Neural crest cell (in vitro differentiated cells): ENCODE results near the gene LTBP1. TPM values are rescaled to one million over a fixed set of nuclear protein-coding genes. Genes with fewer than 3 reads are reported as not detected.

ENCODE experiments used
- DNase-seq: peaks from one replicate; pipeline ENCODE4 v3.0.0; 2021; ENCODE audit warnings: low read depth, mixed read lengths, low spot score
- H3K27ac Mint-ChIP-seq: one replicate; pipeline ENCODE4 v1.8.0; 2021; ENCODE audit warnings: mild to moderate bottlenecking, mixed read lengths; ENCODE audit not compliant: unreplicated experiment
- H3K27me3 Mint-ChIP-seq: 2 replicates; pipeline ENCODE4 v1.8.0; 2021; ENCODE audit warnings: low read depth, mild to moderate bottlenecking, mixed read lengths
- H3K36me3 Mint-ChIP-seq: 2 replicates; pipeline ENCODE4 v1.8.0; 2021; ENCODE audit warnings: low read depth, mild to moderate bottlenecking, mixed read lengths
- H3K4me1 Mint-ChIP-seq: 2 replicates; pipeline ENCODE4 v1.8.0; 2021; ENCODE audit warnings: mixed read lengths
- H3K4me3 Mint-ChIP-seq: one replicate; pipeline ENCODE4 v1.8.0; 2021; ENCODE audit warnings: mild to moderate bottlenecking, mixed read lengths
- H3K9me3 Mint-ChIP-seq: 2 replicates; pipeline ENCODE4 v1.8.0; 2021; ENCODE audit warnings: mixed read lengths
- CTCF ChIP-seq: fragments of 200-600 bp; sonication (generic); conservative IDR thresholded peaks from 2 replicates; pipeline ENCODE4 v1.5.0; 2021; ENCODE audit warnings: antibody characterized with exemption, mild to moderate bottlenecking
- total RNA-seq: library from RNA; stranded (reverse); gene quantifications from 2 replicates; pipeline ENCODE4 v1.2.1, GENCODE V29; 2021

LTBP1 gene
- total RNA-seq, 1 donor from 2014 or later = 30.2 TPM

DNA sequence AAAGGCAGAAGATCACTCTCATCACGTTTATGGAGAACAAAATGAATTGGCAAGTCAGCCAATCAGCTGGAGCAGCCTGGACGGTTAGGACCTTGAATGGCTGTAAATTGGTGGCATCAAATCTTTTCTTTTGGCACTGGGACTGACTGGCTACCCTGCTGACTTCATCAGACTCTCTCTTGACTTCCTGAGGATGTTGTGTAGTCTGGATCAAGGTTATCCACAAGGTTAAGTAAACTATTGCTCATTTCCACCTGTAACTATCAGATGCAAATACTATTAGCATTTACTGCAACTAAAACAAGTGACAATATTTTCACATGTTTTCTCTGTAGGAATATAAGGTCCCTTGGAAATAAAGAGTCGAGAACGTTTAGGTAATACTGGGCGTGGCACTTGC, 395.4 kb downstream of the LTBP1 start:
- Mint-ChIP-seq H3K4me1 (no peaks in the 10 kb centered on the region), H3K36me3 (no peaks in the 10 kb centered on the region), H3K4me3 (no peak overlapping the region), H3K27me3 (no peaks in the 10 kb centered on the region), H3K9me3 (no peaks in the 10 kb centered on the region), H3K27ac (no peak overlapping the region)
- no peak for TF ChIP-seq CTCF
- no peak for DNase-seq

- DNase-seq = no peak
- no peaks in the 10 kb centered on the region for H3K9me3 Mint-ChIP-seq
- H3K4me1 Mint-ChIP-seq = no peaks in the 10 kb centered on the region
- no peaks in the 10 kb centered on the region for H3K27me3 Mint-ChIP-seq
- H3K27ac Mint-ChIP-seq = no peak overlapping the region
- H3K4me3 Mint-ChIP-seq = no peak overlapping the region
- H3K36me3 Mint-ChIP-seq = no peaks in the 10 kb centered on the region
- TF ChIP-seq CTCF = no peak
Observed at GRCh38 chr2:33342705-33343104, 396.0 kb downstream of the LTBP1 start.

DNA sequence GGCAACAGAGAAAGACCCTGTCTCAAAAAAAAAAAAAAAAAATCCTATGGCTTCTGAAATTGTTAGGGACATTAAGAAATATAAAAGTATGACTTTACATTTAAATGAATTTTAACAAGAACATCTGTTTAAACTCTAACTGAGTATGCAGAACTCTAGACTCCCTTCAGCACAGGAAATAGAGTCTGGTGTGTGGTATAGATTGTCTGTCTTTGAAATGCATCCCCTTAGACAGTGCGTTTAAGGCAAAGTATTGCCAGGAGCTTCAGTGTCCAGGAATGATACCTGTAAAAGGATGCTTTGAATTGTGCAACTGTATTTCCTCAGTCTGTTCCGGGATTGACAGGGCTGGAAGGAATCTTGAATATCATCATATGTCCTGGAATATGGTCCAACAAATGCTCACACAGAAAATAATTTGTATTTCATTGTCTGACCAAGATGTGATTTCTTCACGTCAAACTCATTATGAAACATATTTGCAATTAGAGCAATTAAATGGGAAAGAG, 396.7 kb downstream of the LTBP1 start:
- Mint-ChIP-seq H3K36me3 (no peaks in the 10 kb centered on the region), H3K9me3 (no peaks in the 10 kb centered on the region), H3K27me3 (no peaks in the 10 kb centered on the region), H3K4me3 (no peak overlapping the region), H3K27ac (no peak overlapping the region), H3K4me1 (no peaks in the 10 kb centered on the region)
- no peak for TF ChIP-seq CTCF
- DNase-seq = no peak

DNA sequence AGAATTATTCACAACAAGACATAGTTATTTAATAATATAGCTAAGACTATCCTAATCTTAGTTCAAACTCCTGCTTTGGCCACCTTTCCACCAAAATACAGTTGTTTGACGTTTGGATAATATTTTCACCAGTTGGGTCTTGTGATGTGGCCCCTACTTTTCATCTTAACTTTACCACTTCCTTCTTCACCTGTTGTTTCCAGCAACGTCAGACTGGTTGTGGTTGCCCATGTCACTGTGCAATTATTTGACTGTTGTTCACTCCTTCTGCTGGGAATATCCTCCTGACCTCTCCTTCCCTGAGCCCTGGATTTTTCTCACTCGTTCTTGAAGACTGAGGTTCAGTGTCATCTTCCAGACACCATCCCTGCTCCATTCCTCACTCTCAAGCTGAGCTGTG, 397.5 kb downstream of the LTBP1 start:
- no peak overlapping the region for H3K4me3 Mint-ChIP-seq
- H3K27ac Mint-ChIP-seq = no peak overlapping the region
- H3K9me3 Mint-ChIP-seq = no peaks in the 10 kb centered on the region
- TF ChIP-seq CTCF = no peak
- no peaks in the 10 kb centered on the region for H3K4me1 Mint-ChIP-seq
- no peaks in the 10 kb centered on the region for H3K36me3 Mint-ChIP-seq
- no peak for DNase-seq
- H3K27me3 Mint-ChIP-seq = no peaks in the 10 kb centered on the region

DNA sequence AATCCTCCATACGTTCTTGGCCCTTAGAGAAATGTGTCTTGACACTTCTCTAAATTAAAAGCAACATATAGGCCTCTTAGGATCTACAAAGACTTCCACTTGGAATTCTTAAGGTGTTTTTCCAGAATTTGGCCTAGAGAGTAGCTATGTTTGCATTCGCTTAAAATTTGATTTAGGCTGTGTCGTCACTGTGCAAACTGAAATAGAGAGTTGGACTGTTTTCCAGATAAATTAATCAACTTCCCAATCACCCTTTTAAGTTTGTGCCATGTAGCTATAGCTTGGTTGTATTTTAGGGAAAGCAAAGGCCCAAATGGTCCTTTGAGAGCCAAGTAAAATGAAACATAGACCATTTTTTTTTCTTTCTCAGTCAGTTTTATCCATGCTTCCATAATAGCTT, 401.1 kb downstream of the LTBP1 start:
- Mint-ChIP-seq H3K36me3 (no peaks in the 10 kb centered on the region), H3K27ac (no peak overlapping the region), H3K9me3 (no peaks in the 10 kb centered on the region), H3K27me3 (no peaks in the 10 kb centered on the region), H3K4me3 (no peak overlapping the region), H3K4me1 (no peaks in the 10 kb centered on the region)
- DNase-seq = no peak
- no peak for TF ChIP-seq CTCF

- Mint-ChIP-seq H3K4me3 (no peak overlapping the region), H3K27me3 (no peaks in the 10 kb centered on the region), H3K4me1 (no peaks in the 10 kb centered on the region), H3K9me3 (peaks cover 4% of the 10 kb centered on the region), H3K36me3 (peaks cover 6% of the 10 kb centered on the region), H3K27ac (no peak overlapping the region)
- no peak for DNase-seq
- TF ChIP-seq CTCF = no peak
Observed at GRCh38 chr2:33350632-33351031, 403.9 kb downstream of the LTBP1 start.
